Activated effector memory CD4-positive, alpha-beta T cell treated with Interleukin-2 at 50 U/mL for 16 hours (primary cell): Measurements from ENCODE around the gene HUS1.
"Not testable (repeated sequence)": the region's sequence is repeated elsewhere in the genome, so short reads cannot be mapped to it uniquely, and the experiment has no call there.

ENCODE experiments used
- DNase-seq: peaks from one replicate; pipeline ENCODE4 v3.0.0-alpha.2; 2020

Gene HUS1

GRCh38 chr7:47943676-47944474, 35.5 kb downstream of the HUS1 start:
- no peak for DNase-seq

GRCh38 chr7:47942651-47943050, 36.8 kb downstream of the HUS1 start:
- DNase-seq: not testable (repeated sequence)

- DNase-seq: no peak
Observed at GRCh38 chr7:47942132-47942531, 37.3 kb downstream of the HUS1 start.

- DNase-seq: no peak
Observed at GRCh38 chr7:47941136-47941844, 38.1 kb downstream of the HUS1 start.

- no peak for DNase-seq
Observed at GRCh38 chr7:47940088-47941013, 39.1 kb downstream of the HUS1 start.

GRCh38 chr7:47939425-47940036, 39.9 kb downstream of the HUS1 start:
- no peak for DNase-seq

GRCh38 chr7:47938574-47939165, 40.7 kb downstream of the HUS1 start:
- no peak for DNase-seq

- DNase-seq: no peak
Observed at GRCh38 chr7:47937711-47938573, 41.5 kb downstream of the HUS1 start.

- no peak for DNase-seq
Observed at GRCh38 chr7:47937065-47937687, 42.2 kb downstream of the HUS1 start.

- no peak for DNase-seq
Observed at GRCh38 chr7:47936323-47936722, 43.1 kb downstream of the HUS1 start.

- DNase-seq: no peak
Observed at GRCh38 chr7:47935336-47935735, 44.1 kb downstream of the HUS1 start.

GRCh38 chr7:47934831-47935230, 44.6 kb downstream of the HUS1 start:
- no peak for DNase-seq

- no peak for DNase-seq
Observed at GRCh38 chr7:47933215-47933614, 46.2 kb downstream of the HUS1 start.

GRCh38 chr7:47932466-47933037, 46.9 kb downstream of the HUS1 start:
- DNase-seq: no peak

GRCh38 chr7:47932016-47932415, 47.4 kb downstream of the HUS1 start:
- no peak for DNase-seq

- no peak for DNase-seq
Observed at GRCh38 chr7:47931005-47932004, 48.1 kb downstream of the HUS1 start.

- no peak for DNase-seq
Observed at GRCh38 chr7:47924266-47924665, 55.1 kb downstream of the HUS1 start.

- DNase-seq: not testable (repeated sequence)
Observed at GRCh38 chr7:47923081-47923875, 56.1 kb downstream of the HUS1 start.
